Mucosa of descending colon (tissue), 3 donors: Measurements from ENCODE around the gene GSDME. TPM values are rescaled to one million over a fixed set of nuclear protein-coding genes. Genes with fewer than 3 reads are reported as not detected.

ENCODE experiments used
- ATAC-seq: fragments of 200-7000 bp; cut with Tn5 transposase; one replicate; pipeline ENCODE4 v1.9.1; 2020; ENCODE audit warnings: mild to moderate bottlenecking, moderate library complexity
- DNase-seq, 3 donors: peaks; one replicate each; pipeline ENCODE4 v3.0.0-alpha.2; 2020
- H3K36me3 ChIP-seq: fragments of 200-600 bp; one replicate; pipeline ENCODE4 v1.8.0; 2021; ENCODE audit warnings: low read depth, mild to moderate bottlenecking
- H3K4me1 ChIP-seq: fragments of 200-600 bp; one replicate; pipeline ENCODE4 v1.8.0; 2021; ENCODE audit warnings: low read depth, mild to moderate bottlenecking
- H3K4me3 ChIP-seq: fragments of 200-600 bp; one replicate; pipeline ENCODE4 v1.8.0; 2021; ENCODE audit warnings: mild to moderate bottlenecking
- H3K9me3 ChIP-seq: fragments of 200-600 bp; one replicate; pipeline ENCODE4 v1.8.0; 2021; ENCODE audit warnings: mild to moderate bottlenecking
- CTCF ChIP-seq: fragments of 200-600 bp; IDR thresholded peaks from one replicate; pipeline ENCODE4 v1.8.0; 2022; ENCODE audit warnings: antibody characterized with exemption, mild to moderate bottlenecking
- intact Hi-C, 2 donors: fragments of 100-400 bp; cut with DNase I in 1 of 2; cut with micrococcal nuclease in 1 of 2; formaldehyde crosslinking; loops; one replicate each; pipeline versions ENCODE4 v1.11.0 to v1.11.1; 2022; cut with DNase I, micrococcal nuclease
- total RNA-seq, 3 donors: library from RNA; stranded (reverse); fragmentation: NEBNext Ultra II Directional in 2 of 3; extraction: Animal tissue kit (Norgen Biotek cat#: 25700) in 2 of 3; gene quantifications; one replicate each; pipeline versions ENCODE4 v1.2.1 to v1.2.4, GENCODE V29; 2021 to 2023
- donor health status: DM: no; HTN: no; CAD: no; lungs with moderate emphysema.
- donor health status: DM: no; HTN: no; CAD: no.
- donor health status: DM: no; HTN: yes; CAD: no.

The GSDME gene
- total RNA-seq, 3 donors from 2014 or later = 0.96 to 6.3 (median 2.3) TPM

DNA sequence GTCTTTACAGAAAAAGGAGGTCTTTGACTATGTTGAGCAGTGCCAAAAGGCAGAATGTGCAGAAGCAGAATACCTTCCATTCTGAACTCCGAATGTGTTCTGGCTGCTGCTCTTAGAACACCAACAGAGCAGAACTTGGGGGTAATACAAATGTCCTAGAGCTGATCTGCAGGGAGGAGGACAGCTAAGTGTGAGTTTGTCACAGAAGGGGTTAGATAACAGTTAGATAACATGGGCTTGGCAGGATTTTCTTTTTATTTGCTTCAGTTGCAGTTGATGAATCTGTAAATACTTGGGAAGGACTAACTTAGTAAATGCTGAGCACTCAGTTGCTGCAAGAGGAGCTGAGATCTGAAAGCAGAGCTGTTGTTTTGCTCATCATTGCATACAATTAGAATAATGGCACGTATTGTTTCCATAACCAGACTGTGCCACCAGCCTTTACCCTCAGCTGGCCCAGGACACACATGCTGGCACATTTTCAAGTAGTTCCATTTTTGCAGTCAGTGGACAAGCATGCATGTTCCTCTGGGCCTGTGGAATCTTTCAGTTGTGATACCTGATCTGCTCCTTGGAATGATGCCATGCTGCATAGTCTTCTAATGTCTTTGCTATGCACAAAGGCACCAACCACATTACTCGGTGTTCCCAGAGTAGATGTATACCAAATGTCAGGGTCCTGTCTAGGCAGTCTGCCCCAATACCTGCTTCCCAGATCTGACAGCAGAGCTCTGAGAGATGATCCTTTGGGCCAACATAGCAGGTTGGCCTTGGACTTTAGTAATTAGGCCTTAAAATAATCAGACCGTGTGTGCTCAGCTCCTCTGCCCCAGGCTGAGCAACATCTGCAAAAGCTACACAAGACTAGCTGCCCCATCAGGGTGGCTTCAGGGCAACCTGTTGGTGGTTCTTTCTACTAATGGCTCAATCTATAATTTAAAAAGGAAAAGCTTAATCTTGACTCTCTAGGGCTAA, 55.7 kb downstream of the GSDME start:
- Histone ChIP-seq H3K4me1 (no peaks in the 10 kb centered on the region), H3K9me3 (no peaks in the 10 kb centered on the region), H3K4me3 (no peak overlapping the region), H3K36me3 (no peaks in the 10 kb centered on the region)
- TF ChIP-seq CTCF = no peak
- no peak for DNase-seq
- intact Hi-C loops = no loop called here
- no peak for ATAC-seq

DNA sequence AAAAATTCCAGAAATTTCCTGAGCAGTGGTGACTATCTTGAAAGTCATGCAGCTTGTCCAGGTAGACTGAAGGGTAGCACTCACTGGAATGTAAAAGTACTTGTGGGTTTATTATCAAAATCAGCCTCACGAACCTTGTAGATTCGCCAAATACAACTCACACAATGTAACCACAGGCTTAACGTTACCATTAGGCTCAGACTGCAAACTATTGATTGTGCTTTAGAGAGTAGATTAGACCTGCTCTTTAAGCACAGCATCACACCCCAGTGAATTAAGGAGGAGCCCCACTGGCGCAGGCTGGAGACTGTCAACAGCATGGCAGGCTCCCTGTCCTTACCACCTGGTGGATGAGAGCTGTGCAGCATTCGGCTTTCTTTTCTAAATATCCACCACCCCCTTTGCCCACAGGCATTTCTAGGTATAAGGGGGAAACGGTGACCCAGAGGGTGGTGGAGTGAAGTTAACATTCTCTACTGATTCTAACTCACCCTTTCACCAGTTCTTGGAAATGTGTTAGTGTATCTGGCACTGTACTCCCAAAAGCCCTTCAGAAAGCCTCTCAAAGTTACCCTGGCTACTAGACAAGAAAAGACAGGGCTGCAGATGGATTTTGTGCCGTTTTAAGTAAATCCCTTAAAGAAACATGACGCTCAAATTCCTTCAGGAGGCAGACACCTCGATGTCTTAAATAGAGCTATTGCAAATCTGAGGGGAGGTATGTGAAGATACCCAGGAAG, 56.6 kb downstream of the GSDME start:
- intact Hi-C loops = no loop called here
- no peaks in the 10 kb centered on the region for H3K36me3 ChIP-seq
- no peak for TF ChIP-seq CTCF
- DNase-seq = no peak
- no peaks in the 10 kb centered on the region for H3K4me1 ChIP-seq
- H3K9me3 ChIP-seq = no peaks in the 10 kb centered on the region
- no peak overlapping the region for H3K4me3 ChIP-seq
- no peak for ATAC-seq

GRCh38 chr7:24698531-24699266, 58.6 kb downstream of the GSDME start:
- TF ChIP-seq CTCF = no peak
- DNase-seq (no peak), ATAC-seq (no peak)
- H3K9me3 ChIP-seq = no peaks in the 10 kb centered on the region
- intact Hi-C loops = no loop called here
- H3K4me1 ChIP-seq = no peaks in the 10 kb centered on the region
- H3K36me3 ChIP-seq = no peaks in the 10 kb centered on the region
- H3K4me3 ChIP-seq = no peak overlapping the region

DNA sequence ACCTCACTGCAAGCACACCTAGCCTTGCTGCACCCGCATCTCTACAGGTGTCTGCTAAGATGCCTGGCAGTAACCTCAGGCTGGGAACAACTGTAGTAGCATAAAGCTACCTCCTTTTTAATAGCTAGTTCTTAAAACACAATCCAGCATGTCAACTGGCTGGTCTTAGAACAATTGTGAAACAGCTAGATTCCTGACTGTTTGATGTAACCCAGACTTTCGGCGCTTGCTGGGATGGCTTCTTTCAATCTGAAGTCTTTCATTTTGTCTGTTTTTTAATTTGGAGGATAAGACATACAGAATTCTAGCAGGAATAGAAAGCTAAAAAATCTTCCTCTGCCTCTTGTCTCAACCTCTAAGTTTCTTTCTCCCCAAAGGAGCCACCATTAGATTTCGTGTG, 59.8 kb downstream of the GSDME start:
- Histone ChIP-seq H3K9me3 (no peaks in the 10 kb centered on the region), H3K4me1 (no peaks in the 10 kb centered on the region), H3K4me3 (no peak overlapping the region), H3K36me3 (no peaks in the 10 kb centered on the region)
- DNase-seq (no peak), ATAC-seq (no peak)
- no peak for TF ChIP-seq CTCF
- intact Hi-C loops = no loop called here

GRCh38 chr7:24692592-24692991, 64.7 kb downstream of the GSDME start:
- DNase-seq = no peak
- ATAC-seq = no peak
- Histone ChIP-seq H3K4me3 (no peak overlapping the region), H3K9me3 (no peaks in the 10 kb centered on the region), H3K36me3 (no peaks in the 10 kb centered on the region), H3K4me1 (no peaks in the 10 kb centered on the region)
- intact Hi-C loops = no loop called here
- TF ChIP-seq CTCF = no peak
